SK-N-SH treated with all-trans-retinoic acid at 6 μM for 48 hours (cell line): ENCODE results near the gene PARD3.

Experiments
- ARNTL ChIP-seq: fragments of 450-650 bp; formaldehyde crosslinking; IDR thresholded peaks from 2 replicates; pipeline ENCODE4 v1.5.0; 2020; ENCODE audit warnings: low read depth, mild to moderate bottlenecking, moderate library complexity, borderline replicate concordance
- RARB ChIP-seq: fragments of 250-450 bp; sonication (Bioruptor Pico); IDR thresholded peaks from 2 replicates; pipeline ENCODE4 v1.8.0; 2021; ENCODE audit warnings: mild to moderate bottlenecking, moderate library complexity
- SNAI2 ChIP-seq: fragments of 250-450 bp; sonication (Bioruptor Pico); IDR thresholded peaks from 2 replicates; pipeline ENCODE4 v1.5.0; 2020; ENCODE audit warnings: mild to moderate bottlenecking, moderate library complexity
- TOX ChIP-seq: fragments of 250-450 bp; sonication (Bioruptor Pico); IDR thresholded peaks from 2 replicates; pipeline ENCODE4 v1.8.0; 2021; ENCODE audit warnings: mild to moderate bottlenecking, moderate library complexity, borderline replicate concordance
- TSHZ2 ChIP-seq: fragments of 250-450 bp; sonication (Bioruptor Pico); IDR thresholded peaks from 2 replicates; pipeline ENCODE4 v1.5.0; 2020; ENCODE audit warnings: mild to moderate bottlenecking, moderate library complexity
- ZC3H10 ChIP-seq: fragments of 250-450 bp; sonication (Bioruptor Pico); IDR thresholded peaks from 2 replicates; pipeline ENCODE4 v1.5.1; 2021; ENCODE audit warnings: mild to moderate bottlenecking, moderate library complexity
- ZFP3 ChIP-seq: fragments of 250-450 bp; sonication (Bioruptor Pico); IDR thresholded peaks from 2 replicates; pipeline ENCODE4 v1.5.0; 2020; ENCODE audit warnings: mild to moderate bottlenecking, moderate library complexity
- ZFP30 ChIP-seq: fragments of 450-650 bp; formaldehyde crosslinking; IDR thresholded peaks from 2 replicates; pipeline ENCODE4 v1.5.0; 2022; ENCODE audit warnings: mild to moderate bottlenecking, moderate library complexity
- ZNF565 ChIP-seq: fragments of 450-650 bp; formaldehyde crosslinking; conservative IDR thresholded peaks from 2 replicates; pipeline ENCODE4 v1.5.0; 2020; ENCODE audit warnings: low read depth, mild to moderate bottlenecking, moderate library complexity
- TF ChIP-seq, protein P1 (sequence below): fragments of 250-450 bp; sonication (Bioruptor Pico); IDR thresholded peaks from 2 replicates; pipeline ENCODE4 v1.8.0; 2021; ENCODE audit warnings: low read depth, mild to moderate bottlenecking, moderate library complexity, borderline replicate concordance

DNA sequence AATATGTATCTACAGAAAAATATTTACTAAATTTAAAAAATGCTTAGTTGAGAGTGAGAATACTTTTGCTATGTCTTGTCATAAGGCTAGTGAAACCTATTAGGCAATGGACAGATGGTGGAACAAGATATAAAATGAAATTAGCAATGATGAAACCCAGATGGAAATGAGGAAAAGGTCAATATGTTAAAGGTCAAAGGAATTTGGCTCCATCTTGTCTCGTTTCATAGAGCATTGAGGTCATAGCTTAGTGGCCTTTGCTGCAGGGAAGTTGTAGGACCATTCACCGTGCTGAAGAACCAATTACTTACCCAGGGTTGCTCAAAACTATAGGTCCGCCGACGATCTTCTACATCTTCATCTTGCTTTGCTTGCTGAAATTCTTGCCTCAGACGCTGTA is 683.9 kb downstream of the PARD3 start:
- TF ChIP-seq TSHZ2 (CRISPR knock-in tag) (no peak), ARNTL (CRISPR knock-in tag) (no peak), ZC3H10 (CRISPR knock-in tag) (no peak), TOX (CRISPR knock-in tag) (no peak), RARB (no peak), ZNF565 (no peak), ZFP30 (no peak), SNAI2 (CRISPR knock-in tag) (no peak), ZFP3 (CRISPR knock-in tag) (no peak)
- TF ChIP-seq, protein P1, sequence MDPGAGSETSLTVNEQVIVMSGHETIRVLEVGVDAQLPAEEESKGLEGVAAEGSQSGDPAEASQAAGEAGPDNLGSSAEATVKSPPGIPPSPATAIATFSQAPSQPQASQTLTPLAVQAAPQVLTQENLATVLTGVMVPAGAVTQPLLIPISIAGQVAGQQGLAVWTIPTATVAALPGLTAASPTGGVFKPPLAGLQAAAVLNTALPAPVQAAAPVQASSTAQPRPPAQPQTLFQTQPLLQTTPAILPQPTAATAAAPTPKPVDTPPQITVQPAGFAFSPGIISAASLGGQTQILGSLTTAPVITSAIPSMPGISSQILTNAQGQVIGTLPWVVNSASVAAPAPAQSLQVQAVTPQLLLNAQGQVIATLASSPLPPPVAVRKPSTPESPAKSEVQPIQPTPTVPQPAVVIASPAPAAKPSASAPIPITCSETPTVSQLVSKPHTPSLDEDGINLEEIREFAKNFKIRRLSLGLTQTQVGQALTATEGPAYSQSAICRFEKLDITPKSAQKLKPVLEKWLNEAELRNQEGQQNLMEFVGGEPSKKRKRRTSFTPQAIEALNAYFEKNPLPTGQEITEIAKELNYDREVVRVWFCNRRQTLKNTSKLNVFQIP (CRISPR knock-in tag) = no peak
